ENCODE measurements around the gene HPGD.

Gene HPGD

DNA sequence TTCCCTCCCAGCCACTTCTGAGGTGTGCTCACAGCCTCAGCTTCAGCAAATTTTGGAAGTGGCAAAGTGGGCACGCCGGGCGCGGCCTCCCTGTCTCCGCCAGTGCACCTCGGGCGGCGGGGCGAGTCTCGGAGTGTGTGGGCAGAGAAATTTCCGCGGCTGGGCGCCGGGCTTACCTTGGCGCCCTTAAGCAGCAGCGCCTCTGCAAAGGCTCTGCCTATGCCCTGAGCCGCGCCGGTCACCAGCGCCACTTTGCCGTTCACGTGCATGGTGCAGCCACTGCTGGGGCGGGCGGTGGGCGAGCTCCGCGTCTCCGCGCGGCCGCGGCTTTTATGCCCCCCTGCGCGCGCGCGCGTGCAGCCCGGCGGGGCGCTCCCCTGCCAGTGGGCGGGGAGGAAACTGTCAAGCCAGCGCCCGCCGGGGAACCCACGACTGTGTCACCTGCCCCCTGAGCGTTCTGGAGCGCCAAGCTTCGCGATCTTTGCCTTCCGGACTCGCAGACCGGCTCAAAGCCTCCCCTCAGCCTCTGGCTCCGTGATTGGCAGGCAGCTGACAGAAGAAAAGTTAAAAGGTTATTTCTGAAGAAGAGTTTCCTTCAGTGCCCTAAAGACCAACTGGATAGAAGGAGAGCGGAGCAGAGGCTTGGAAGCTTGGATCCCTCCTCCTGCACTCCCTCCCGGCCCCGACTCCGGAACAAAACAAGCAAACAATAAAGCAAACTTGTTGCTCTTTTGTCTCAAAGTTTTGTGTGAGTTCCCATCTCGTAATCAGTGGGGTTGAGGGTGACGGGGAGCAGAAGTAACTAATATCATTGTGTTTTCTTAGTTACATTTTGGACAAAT, at the start of gene HPGD:
Gene HPGD (minus strand): TSS at position 306 of the 842 bp plus-strand sequence. CDS start 37 bp downstream, at position 269.
- DNase-seq (ENCODE audit: extremely low read depth in 1 of 2, low read depth in 1 of 2) = peak; percentile 36 to 45

DNA sequence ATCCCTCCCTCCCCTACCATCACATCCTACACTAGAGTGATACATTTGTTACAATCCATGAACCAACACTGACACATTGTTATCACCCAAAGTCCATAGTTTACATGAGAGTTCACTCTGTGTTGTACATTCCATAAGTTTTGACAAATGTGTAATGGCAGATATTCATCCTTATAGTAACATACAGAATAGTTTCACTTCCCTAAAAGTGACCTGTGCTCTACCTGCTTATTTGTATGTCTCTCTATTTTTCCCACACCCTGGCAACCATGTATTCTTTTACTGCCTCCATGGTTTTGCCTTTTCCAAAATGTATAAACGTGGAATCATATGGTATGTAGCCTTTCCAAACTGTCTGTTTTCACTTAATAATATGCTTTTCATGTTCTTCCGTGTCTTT, 42.2 kb upstream of the HPGD start:
- DNase-seq (ENCODE audit: extremely low read depth in 1 of 2, low read depth in 1 of 2) = no peak

DNA sequence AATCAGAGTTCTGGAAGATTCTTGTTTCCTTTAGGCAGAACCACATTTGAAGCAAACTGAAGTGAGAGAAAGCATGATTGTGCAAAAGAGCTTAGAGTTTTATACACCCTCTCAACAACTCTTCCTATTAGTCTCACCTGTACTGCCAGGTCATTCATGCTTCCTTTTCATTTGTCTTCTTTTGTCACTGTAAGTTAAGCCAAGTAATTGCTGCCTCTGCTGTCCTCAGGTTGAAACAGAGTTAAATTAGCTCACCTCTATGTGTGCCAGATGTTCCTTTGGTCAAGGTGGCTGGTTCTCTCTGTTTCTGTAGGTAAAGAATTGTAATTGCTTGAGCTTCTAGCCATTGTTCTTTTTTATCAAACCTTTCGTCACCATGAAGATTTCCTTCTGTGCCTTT, 41.1 kb upstream of the HPGD start:
- DNase-seq (ENCODE audit: extremely low read depth in 1 of 2, low read depth in 1 of 2) = no peak

- no peak for DNase-seq (ENCODE audit: extremely low read depth in 1 of 2, low read depth in 1 of 2)
These were observed 39.3 kb upstream of the HPGD start for GRCh38 chr4:174561560-174561959.

GRCh38 chr4:174559894-174560293, 37.6 kb upstream of the HPGD start:
- no peak for DNase-seq (ENCODE audit: extremely low read depth in 1 of 2, low read depth in 1 of 2)

DNA sequence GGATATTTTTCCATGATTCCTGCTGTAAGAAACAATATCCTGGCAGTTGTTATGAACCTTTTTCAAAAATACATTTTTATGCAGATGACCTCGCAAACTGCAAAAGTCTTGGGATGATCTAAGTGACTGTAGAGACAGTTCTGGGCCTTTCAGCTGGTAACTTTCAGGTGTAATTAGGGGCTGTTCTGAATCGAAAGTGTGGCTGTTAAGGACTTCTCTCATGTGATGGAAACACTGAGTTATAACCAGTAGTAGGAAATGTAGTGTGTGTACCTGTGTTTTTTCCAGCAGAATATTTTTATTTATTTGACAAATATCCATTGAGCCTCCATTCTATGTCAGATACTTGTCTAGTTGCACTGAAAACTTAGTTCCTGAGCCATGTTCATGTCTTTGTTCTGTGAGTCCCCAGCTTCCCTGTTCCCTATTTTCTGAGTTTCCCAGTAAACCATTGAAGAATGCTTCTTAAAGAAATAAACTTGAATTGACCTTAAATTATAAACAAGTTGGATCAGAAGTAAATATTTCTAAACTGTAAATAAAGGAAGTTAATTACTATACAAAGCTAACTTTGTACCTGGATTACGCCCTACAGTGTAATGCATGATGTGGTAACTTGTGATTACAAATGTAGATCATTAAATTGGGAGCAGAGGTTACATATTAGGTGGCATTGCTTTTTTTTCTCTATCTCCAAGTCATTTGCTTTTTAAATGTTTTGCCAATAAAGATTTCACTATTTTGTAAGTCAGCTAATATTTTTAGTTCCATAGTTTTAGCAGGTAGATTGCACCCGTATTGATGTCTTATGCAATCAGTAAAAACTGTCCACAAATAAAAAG, 33.7 kb upstream of the HPGD start:
- no peak for DNase-seq (ENCODE audit: extremely low read depth in 1 of 2, low read depth in 1 of 2)

- DNase-seq (ENCODE audit: extremely low read depth in 1 of 2, low read depth in 1 of 2) = no peak
These were observed 32.0 kb upstream of the HPGD start for GRCh38 chr4:174554231-174554728.

DNA sequence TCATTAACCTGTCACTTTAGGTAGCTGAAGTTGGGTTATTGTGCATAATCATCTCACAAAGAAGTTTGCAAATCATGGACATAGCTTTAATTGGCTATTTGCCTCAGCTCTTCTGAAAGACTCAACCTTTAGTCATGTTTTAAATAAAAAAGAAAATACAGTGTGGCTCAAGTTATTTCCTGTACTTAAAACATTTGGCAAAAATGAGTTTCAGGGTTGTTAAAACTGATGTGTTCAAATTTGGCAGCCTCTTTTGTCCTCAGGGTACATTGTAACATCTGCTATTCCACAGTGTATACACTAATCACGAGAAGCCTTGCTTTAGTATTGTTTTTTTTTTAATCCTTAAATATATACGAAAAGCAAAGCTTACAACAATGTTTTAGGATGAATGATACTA, 31.5 kb upstream of the HPGD start:
- DNase-seq (ENCODE audit: extremely low read depth in 1 of 2, low read depth in 1 of 2) = no peak

DNA sequence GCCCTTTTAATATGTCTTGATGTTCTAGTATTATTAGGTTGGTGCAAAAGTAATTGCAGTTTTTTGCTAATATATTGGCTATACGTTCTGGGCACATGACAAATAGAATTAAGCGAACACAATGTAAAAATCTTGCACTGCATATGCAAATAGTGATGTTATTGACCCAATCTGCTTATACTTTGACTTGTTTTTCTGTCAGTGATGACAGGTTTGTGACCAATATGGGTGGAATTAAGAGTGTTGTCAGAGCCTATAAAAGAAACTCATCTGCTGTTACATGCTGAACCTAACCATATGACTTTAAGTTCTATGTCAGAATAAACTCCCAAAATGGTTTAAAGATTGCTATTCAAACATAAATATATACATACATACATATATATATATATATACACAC, 30.7 kb upstream of the HPGD start:
- DNase-seq (ENCODE audit: extremely low read depth in 1 of 2, low read depth in 1 of 2) = no peak

DNA sequence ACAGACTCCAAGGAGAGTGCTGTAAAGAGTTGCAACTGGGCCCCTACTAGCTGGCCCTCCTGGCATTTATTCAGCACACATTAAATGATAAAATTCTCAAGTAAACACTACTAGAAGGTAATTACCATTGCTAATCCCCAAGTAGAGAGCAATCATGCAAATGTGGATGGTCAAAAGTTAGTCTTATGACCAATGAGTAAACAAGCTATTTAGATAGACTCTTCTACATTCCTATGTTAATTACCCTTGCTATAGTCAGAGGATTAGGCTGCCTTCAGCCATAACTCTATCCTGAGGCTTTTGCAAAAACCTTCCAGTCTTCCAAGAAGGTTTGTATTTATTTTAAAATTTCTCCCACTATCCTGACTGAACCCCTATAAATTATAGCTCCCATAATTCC, 28.3 kb upstream of the HPGD start:
- DNase-seq (ENCODE audit: extremely low read depth in 1 of 2, low read depth in 1 of 2) = no peak

DNA sequence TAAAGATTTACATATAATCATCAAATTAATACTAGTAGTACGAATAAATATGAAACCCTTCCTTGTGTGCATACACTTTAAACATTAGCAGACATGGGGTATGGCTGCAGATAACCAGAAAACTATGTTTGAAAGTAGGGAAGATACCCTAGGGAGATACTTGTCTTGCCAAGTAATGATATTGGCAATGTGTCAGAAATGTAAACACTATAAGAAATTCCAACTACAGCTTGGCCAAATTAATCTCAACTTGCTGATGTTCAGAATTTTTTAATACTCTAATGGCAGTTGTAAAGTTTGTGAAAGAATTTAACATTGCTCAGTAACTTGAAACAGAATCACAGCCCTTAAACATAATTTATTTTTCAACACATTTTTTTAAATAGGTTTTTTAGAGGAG, 27.4 kb upstream of the HPGD start:
- DNase-seq (ENCODE audit: extremely low read depth in 1 of 2, low read depth in 1 of 2) = no peak

DNA sequence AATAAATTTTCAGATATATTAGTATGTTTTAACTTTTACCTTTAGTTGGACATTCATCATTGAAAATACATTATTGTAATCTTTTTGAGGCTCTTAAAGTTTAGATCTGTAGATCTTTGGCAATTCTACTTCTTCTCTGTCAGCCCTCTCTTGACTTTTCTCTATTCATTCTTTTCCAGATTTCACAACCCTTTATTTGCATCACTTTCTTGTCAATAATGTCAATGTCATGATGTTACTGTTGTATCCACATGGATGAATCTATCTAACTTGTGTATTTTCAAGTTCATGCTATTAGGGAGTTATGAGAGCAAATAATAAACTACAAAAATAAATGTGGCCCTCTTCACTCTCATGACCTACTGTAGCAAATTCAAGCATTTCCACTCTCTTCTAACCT, 23.0 kb upstream of the HPGD start:
- DNase-seq (ENCODE audit: extremely low read depth in 1 of 2, low read depth in 1 of 2) = no peak

GRCh38 chr4:174544496-174544895, 22.2 kb upstream of the HPGD start:
- no peak for DNase-seq (ENCODE audit: extremely low read depth in 1 of 2, low read depth in 1 of 2)

- no peak for DNase-seq (ENCODE audit: extremely low read depth in 1 of 2, low read depth in 1 of 2)
These were observed 17.9 kb upstream of the HPGD start for GRCh38 chr4:174540175-174540574.

- no peak for DNase-seq (ENCODE audit: extremely low read depth in 1 of 2, low read depth in 1 of 2)
These were observed 17.3 kb upstream of the HPGD start for GRCh38 chr4:174539571-174539970.

DNA sequence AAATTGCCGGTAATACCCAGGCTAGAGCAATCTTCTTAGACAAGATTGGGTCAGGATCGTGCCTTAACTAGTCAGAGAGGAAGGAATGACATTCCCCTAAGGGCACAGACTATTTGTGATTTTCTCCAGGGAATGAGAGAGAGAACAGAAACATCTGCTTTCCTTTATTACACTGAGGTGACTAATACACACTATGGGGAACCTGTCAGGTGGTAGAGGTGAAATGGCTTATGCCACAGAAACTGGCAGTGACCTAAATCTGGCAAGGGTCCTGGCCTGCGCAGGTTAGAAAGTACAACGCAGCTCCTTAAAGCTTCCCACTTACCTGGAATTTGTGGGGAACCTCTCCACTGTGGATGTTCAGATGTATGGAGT, 16.6 kb upstream of the HPGD start:
- DNase-seq (ENCODE audit: extremely low read depth in 1 of 2, low read depth in 1 of 2) = no peak

GRCh38 chr4:174538123-174538875, 16.0 kb upstream of the HPGD start:
- no peak for DNase-seq (ENCODE audit: extremely low read depth in 1 of 2, low read depth in 1 of 2)

DNA sequence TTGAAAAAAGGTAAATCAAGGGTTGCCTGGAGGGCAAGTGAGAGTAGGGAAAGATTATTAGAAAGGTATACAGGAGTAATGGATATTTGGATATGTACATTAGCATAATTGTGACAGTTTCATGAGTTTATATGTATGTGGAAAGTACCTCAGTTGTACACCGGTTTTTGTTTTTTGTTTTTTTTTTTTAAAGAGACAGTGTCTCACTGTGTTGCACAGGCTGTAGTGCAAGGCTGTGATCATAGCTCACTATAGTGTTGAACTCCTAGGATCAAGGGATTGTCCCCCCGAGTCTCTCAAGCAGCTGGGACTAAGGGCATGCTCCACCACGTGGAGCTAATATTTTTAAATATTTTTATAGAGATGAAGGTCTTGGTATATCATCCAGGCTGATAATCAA, 15.3 kb upstream of the HPGD start:
- DNase-seq (ENCODE audit: extremely low read depth in 1 of 2, low read depth in 1 of 2) = no peak

GRCh38 chr4:174534461-174534860, 12.2 kb upstream of the HPGD start:
- DNase-seq (ENCODE audit: extremely low read depth in 1 of 2, low read depth in 1 of 2) = no peak

DNA sequence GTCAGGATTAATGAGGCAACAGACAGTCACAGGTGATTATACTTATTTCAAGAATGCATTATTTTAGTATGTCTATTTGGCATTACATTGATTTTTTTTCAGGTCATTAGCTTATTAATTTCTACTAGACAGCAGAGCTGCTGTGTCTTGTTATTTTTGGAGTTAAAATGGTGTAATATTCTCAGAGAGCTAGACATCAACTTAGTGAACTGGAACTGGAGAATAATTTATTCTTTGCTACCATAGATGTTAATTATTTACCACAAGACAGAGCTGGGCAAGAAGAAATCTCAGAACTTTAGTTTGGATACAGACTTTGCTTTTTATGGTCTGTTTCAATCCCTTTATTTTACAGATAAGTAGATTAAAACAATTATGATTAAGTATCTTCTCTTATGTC, 10.2 kb upstream of the HPGD start:
- no peak for DNase-seq (ENCODE audit: extremely low read depth in 1 of 2, low read depth in 1 of 2)

DNA sequence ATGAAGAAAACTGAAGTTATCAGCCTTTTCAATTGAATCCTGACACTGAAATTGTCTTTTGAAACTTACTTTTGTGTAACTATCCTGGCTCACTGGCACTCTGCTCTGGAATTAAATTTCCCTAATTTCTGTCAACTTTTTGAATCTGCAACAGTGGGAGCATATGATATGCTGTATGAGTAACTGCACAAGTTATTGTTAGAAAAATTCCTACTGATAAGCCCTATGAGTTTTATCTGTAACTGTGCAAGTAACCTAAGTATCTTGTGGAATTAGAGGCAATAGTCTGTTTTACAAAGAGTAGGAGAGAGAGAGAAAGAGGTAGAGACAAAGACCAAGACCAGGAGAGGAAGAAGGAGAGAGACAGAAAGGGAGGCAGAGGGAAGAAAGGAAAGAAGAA, 9.2 kb upstream of the HPGD start:
- no peak for DNase-seq (ENCODE audit: extremely low read depth in 1 of 2, low read depth in 1 of 2)
